HEK293 (cell line): ENCODE data around the gene PNN.

Source experiments
- CTCF ChIP-seq: fragments of 450-650 bp; formaldehyde crosslinking; IDR thresholded peaks from 2 replicates; pipeline ENCODE4 v1.5.1; 2016; ENCODE audit warnings: missing biosample characterization, missing genetic modification characterization
- ZNF530 ChIP-seq: fragments of 450-650 bp; formaldehyde crosslinking; IDR thresholded peaks from 2 replicates; pipeline ENCODE4 v1.5.1; 2016; ENCODE audit warnings: low read depth, missing biosample characterization, missing genetic modification characterization
- ZXDB ChIP-seq: fragments of 450-650 bp; formaldehyde crosslinking; IDR thresholded peaks from 2 replicates; pipeline ENCODE4 v1.5.1; 2016; ENCODE audit warnings: missing biosample characterization, missing genetic modification characterization

GRCh38 chr14:39219075-39219499 lies 44.0 kb downstream of the PNN start:
- TF ChIP-seq ZXDB (tag by site-specific recombination) (no peak), ZNF530 (no peak), CTCF (tag by site-specific recombination) (no peak)
